Nucleus accumbens (tissue), 56 donors: ENCODE data around the gene DEFB127.
"Not testable (repeated sequence)": the region's sequence is repeated elsewhere in the genome, so short reads cannot be mapped to it uniquely, and the experiment has no call there.

Experiments
- DNase-seq, 56 donors: peaks; one replicate each; lab custom pipeline; 2025; lab: John Stamatoyannopoulos, UW

DEFB127 gene

GRCh38 chr20:157154-157553 lies at the start of gene DEFB127:
Gene DEFB127 (plus strand): TSS chr20:157454. CDS start chr20:157545, 91 bp downstream.
- DNase-seq: no peak

- no peak for DNase-seq
Observed at GRCh38 chr20:112396-112795, 44.9 kb upstream of the DEFB127 start.

GRCh38 chr20:117518-117917 lies 39.7 kb upstream of the DEFB127 start:
- no peak for DNase-seq

- not testable (repeated sequence) for DNase-seq
Observed at GRCh38 chr20:129786-130323, 27.4 kb upstream of the DEFB127 start.

- no peak for DNase-seq
Observed at GRCh38 chr20:137668-138490, 19.4 kb upstream of the DEFB127 start.

GRCh38 chr20:142290-142689 lies 15.0 kb upstream of the DEFB127 start, which contains the start of gene DEFB126:
Gene DEFB126 (plus strand): TSS chr20:142590. CDS start chr20:142629, 39 bp downstream.
- DNase-seq: no peak

- DNase-seq: no peak
Observed at GRCh38 chr20:145877-146276, 11.4 kb upstream of the DEFB127 start.

- no peak for DNase-seq
Observed at GRCh38 chr20:152131-152530, 5.1 kb upstream of the DEFB127 start.

GRCh38 chr20:164618-165017 lies 7.4 kb downstream of the DEFB127 start:
- no peak for DNase-seq

- DNase-seq: no peak
Observed at GRCh38 chr20:168876-169275, 11.6 kb downstream of the DEFB127 start.

- DNase-seq: no peak
Observed at GRCh38 chr20:184288-184687, 27.0 kb downstream of the DEFB127 start.

- no peak for DNase-seq
Observed at GRCh38 chr20:187733-188132, 30.5 kb downstream of the DEFB127 start.

- no peak for DNase-seq
Observed at GRCh38 chr20:189611-190010, 32.4 kb downstream of the DEFB127 start, which contains the start of gene DEFB128. Gene DEFB128 (minus strand): TSS chr20:189711. CDS start chr20:189623, 88 bp downstream.

GRCh38 chr20:198225-198624 lies 41.0 kb downstream of the DEFB127 start:
- DNase-seq: no peak

GRCh38 chr20:199996-200395 lies 42.7 kb downstream of the DEFB127 start:
- no peak for DNase-seq

- DNase-seq: not testable (repeated sequence)
Observed at GRCh38 chr20:203630-204029, 46.4 kb downstream of the DEFB127 start.
